Measurements from ENCODE around the gene TNS4. TPM values are rescaled to one million over a fixed set of nuclear protein-coding genes. Genes with fewer than 3 reads are reported as not detected.
A peak's percentile ranks its signal among the peaks of the same experiment; 100 is the strongest.

TNS4 gene
- total RNA-seq, 2 donors from 2014 or later = 0.89 to 2.5 TPM

DNA sequence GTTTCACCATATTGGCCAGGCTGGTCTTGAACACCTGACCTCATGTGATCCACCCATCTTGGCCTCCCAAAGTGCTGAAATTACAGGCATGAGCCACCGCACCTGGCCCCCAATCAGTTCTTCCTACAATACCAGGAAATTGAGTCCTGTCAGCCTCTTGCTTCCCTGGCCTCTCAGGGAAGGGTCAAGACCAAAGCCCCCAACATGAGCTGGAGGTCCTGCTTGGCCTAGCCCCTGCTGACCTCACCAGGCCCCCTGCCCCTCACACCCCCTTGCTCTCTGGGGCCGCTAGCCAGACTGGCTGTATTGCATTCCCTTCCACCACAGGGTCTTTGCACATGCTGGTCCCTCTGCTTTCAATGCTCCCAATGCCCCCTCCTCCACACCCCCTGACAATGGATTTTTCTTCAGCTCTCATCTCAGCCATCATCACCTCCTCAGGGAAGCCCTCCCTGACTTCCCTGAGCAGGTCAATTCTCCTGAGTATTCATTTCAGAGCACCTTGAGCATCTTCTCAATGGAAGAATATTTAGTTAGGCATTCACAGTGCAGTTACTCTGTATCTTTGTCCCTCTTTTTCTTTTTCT is 34.0 kb downstream of the TNS4 start:
- peaks cover 2% of the 10 kb centered on the region for H3K36me3 Mint-ChIP-seq (ENCODE audit: low read depth)

DNA sequence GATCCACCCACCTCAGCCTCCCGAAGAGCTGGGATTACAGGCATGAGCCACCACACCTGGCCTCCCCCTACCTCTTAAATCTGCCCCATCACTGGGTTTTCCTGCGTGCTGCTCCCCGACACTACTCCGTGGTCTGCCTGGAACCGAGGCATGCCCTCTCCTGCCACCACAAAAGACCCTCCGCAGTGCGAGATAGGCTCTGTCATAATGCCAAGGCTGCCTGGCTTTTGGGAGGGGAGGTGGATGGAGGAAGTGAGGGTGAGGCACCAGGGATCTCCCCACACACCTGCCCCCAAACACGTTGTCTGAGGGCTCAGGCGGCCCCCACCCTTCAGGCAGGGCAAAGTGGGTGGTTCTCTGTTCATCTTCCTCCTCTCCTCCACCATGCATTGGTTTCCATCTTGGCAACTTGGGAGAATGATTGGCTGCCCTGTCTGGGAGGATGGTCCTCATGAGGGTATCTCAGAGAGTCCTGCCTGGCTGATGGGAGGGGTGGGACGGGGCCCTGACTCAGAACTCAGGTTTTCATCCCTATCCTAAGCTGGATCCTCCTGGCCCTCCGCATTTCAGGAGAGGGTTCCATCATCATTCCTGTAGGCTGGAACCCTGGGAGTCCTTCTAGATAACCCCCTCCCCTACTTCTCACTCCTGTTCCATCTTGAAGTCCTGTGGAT is 35.0 kb downstream of the TNS4 start:
- no peak overlapping the region for H3K4me3 Mint-ChIP-seq
- H3K27ac Mint-ChIP-seq = no peak overlapping the region
- no peak for DNase-seq
- H3K4me1 Mint-ChIP-seq = peaks cover 11% of the 10 kb centered on the region
- H3K4me1 ChIP-seq (ENCODE audit: control insufficient read depth, insufficient read depth, low read length) = no peaks in the 10 kb centered on the region
- H3K9me3 Mint-ChIP-seq = no peaks in the 10 kb centered on the region
- H3K27me3 Mint-ChIP-seq (ENCODE audit: insufficient read depth) = peaks cover 2% of the 10 kb centered on the region
- no peak overlapping the region for H3K27ac ChIP-seq (ENCODE audit: low read depth, low read length)
- H3K27me3 ChIP-seq (ENCODE audit: control insufficient read depth, insufficient read depth, low read length, poor library complexity, severe bottlenecking) = no peaks in the 10 kb centered on the region
- WGBS, 2 experiments (ENCODE audit: insufficient coverage in 1 of 2, insufficient read length in 1 of 2) = 85 to 89% methylated on average over 2 to 11 of the region's 11 CpGs
- H3K9ac ChIP-seq (ENCODE audit: extremely low read depth, low read length, poor library complexity, severe bottlenecking) = no peak overlapping the region
- no peaks in the 10 kb centered on the region for H3K36me3 ChIP-seq (ENCODE audit: control insufficient read depth, insufficient read depth, low read length)
- no peak overlapping the region for H3K4me3 ChIP-seq (ENCODE audit: low read length)
- no peaks in the 10 kb centered on the region for H3K36me3 Mint-ChIP-seq (ENCODE audit: low read depth)
- H3K9me3 ChIP-seq (ENCODE audit: control insufficient read depth, low read length) = no peaks in the 10 kb centered on the region
- TF ChIP-seq, protein P1, sequence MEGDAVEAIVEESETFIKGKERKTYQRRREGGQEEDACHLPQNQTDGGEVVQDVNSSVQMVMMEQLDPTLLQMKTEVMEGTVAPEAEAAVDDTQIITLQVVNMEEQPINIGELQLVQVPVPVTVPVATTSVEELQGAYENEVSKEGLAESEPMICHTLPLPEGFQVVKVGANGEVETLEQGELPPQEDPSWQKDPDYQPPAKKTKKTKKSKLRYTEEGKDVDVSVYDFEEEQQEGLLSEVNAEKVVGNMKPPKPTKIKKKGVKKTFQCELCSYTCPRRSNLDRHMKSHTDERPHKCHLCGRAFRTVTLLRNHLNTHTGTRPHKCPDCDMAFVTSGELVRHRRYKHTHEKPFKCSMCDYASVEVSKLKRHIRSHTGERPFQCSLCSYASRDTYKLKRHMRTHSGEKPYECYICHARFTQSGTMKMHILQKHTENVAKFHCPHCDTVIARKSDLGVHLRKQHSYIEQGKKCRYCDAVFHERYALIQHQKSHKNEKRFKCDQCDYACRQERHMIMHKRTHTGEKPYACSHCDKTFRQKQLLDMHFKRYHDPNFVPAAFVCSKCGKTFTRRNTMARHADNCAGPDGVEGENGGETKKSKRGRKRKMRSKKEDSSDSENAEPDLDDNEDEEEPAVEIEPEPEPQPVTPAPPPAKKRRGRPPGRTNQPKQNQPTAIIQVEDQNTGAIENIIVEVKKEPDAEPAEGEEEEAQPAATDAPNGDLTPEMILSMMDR (conservative IDR thresholded peaks at IDR 0.05) = no peak

More for the DNA sequence above, 34.0 kb downstream of the TNS4 start:
- H3K4me1 Mint-ChIP-seq = peaks cover 12% of the 10 kb centered on the region
- 95 to 100% methylated on average over 1 to 2 of the region's 2 CpGs for WGBS, 2 experiments (ENCODE audit: insufficient coverage in 1 of 2, insufficient read length in 1 of 2)
- Histone ChIP-seq H3K9ac (ENCODE audit: extremely low read depth, low read length, poor library complexity, severe bottlenecking) (no peak overlapping the region), H3K36me3 (ENCODE audit: control insufficient read depth, insufficient read depth, low read length) (no peaks in the 10 kb centered on the region), H3K4me3 (ENCODE audit: low read length) (no peak overlapping the region), H3K27ac (ENCODE audit: low read depth, low read length) (no peak overlapping the region), H3K4me1 (ENCODE audit: control insufficient read depth, insufficient read depth, low read length) (no peaks in the 10 kb centered on the region), H3K27me3 (ENCODE audit: control insufficient read depth, insufficient read depth, low read length, poor library complexity, severe bottlenecking) (no peaks in the 10 kb centered on the region), H3K9me3 (ENCODE audit: control insufficient read depth, low read length) (peaks cover 7% of the 10 kb centered on the region)
- no peak overlapping the region for H3K27ac Mint-ChIP-seq
- no peak for DNase-seq
- H3K4me3 Mint-ChIP-seq = no peak overlapping the region
- peaks cover 2% of the 10 kb centered on the region for H3K27me3 Mint-ChIP-seq (ENCODE audit: insufficient read depth)
- H3K9me3 Mint-ChIP-seq = peaks cover 7% of the 10 kb centered on the region
- TF ChIP-seq, protein P1 (conservative IDR thresholded peaks at IDR 0.05) = no peak

DNA sequence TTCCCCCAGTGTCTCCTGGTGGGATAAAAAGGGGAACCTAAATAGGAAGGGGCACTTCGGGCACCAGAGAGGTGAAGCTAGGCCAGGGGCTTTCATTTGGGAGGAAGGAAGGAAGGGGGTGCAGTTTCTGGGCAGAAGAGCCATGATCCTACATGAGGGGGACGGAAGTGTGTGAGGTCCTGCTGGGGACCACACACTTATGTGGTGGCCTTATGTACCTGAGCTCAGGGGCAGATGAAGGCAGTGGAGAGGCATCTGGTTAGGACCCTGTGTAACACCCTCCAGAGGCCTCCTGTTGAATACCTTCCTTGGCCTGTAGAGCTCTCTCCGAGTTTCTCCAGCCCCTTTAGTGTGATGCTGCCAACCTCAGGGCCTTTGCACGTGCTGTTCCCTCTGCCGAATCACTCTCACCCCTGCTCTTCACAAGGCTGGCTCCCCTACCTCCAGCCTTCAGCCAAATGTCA is 37.0 kb downstream of the TNS4 start:
- peak; percentile 74 for DNase-seq
- Histone ChIP-seq H3K9me3 (ENCODE audit: control insufficient read depth, low read length) (no peaks in the 10 kb centered on the region), H3K4me3 (ENCODE audit: low read length) (no peak overlapping the region), H3K27ac (ENCODE audit: low read depth, low read length) (no peak overlapping the region), H3K9ac (ENCODE audit: extremely low read depth, low read length, poor library complexity, severe bottlenecking) (no peak overlapping the region), H3K36me3 (ENCODE audit: control insufficient read depth, insufficient read depth, low read length) (no peaks in the 10 kb centered on the region), H3K27me3 (ENCODE audit: control insufficient read depth, insufficient read depth, low read length, poor library complexity, severe bottlenecking) (no peaks in the 10 kb centered on the region), H3K4me1 (ENCODE audit: control insufficient read depth, insufficient read depth, low read length) (no peaks in the 10 kb centered on the region)
- H3K27me3 Mint-ChIP-seq (ENCODE audit: insufficient read depth) = no peaks in the 10 kb centered on the region
- 92 to 94% methylated on average over 5 of the region's 5 CpGs for WGBS, 2 experiments (ENCODE audit: insufficient coverage in 1 of 2, insufficient read length in 1 of 2)
- H3K9me3 Mint-ChIP-seq = no peaks in the 10 kb centered on the region
- peaks cover 8% of the 10 kb centered on the region for H3K4me1 Mint-ChIP-seq
- H3K4me3 Mint-ChIP-seq = no peak overlapping the region
- TF ChIP-seq, protein P1 (conservative IDR thresholded peaks at IDR 0.05) = no peak
- no peak overlapping the region for H3K27ac Mint-ChIP-seq
- H3K36me3 Mint-ChIP-seq (ENCODE audit: low read depth) = no peaks in the 10 kb centered on the region

Measured in endodermal cell (in vitro differentiated cells).